Esophagus muscularis mucosa (tissue), 4 donors: ENCODE measurements around the gene HDAC4. TPM values are rescaled to one million over a fixed set of nuclear protein-coding genes. Genes with fewer than 3 reads are reported as not detected.

ENCODE experiments used
- DNase-seq: peaks from one replicate; pipeline ENCODE4 v3.0.0-alpha.2; 2017; ENCODE audit errors: extremely low spot score
- H3K27ac ChIP-seq, 4 donors: fragments of 200-600 bp; sonication (generic); replicated peaks in 1 of 4; 1 replicate in 3 of 4; 2 replicates in 1 of 4; pipeline ENCODE4 v1.5.1; 2016 to 2019; ENCODE audit warnings: mild to moderate bottlenecking in 1 of 4
- H3K27me3 ChIP-seq, 4 donors: fragments of 200-600 bp; sonication (generic); one replicate each; pipeline versions ENCODE4 v1.5.1 to v1.6.0; 2016 to 2019
- H3K36me3 ChIP-seq, 4 donors: fragments of 200-600 bp; sonication (generic); one replicate each; pipeline ENCODE4 v1.5.1; 2016 to 2019
- H3K4me1 ChIP-seq, 4 donors: fragments of 200-600 bp; sonication (generic); one replicate each; pipeline ENCODE4 v1.5.1; 2016 to 2019
- H3K4me3 ChIP-seq, 4 donors: fragments of 200-600 bp; sonication (generic); 1 replicate in 2 of 4; 2 replicates in 2 of 4; pipeline ENCODE4 v1.5.1; 2016 to 2019; ENCODE audit warnings: mild to moderate bottlenecking in 4 of 4, moderate library complexity in 1 of 4
- H3K9me3 ChIP-seq, 4 donors: fragments of 200-600 bp; sonication (generic); 1 replicate in 3 of 4; 2 replicates in 1 of 4; pipeline ENCODE4 v1.5.1; 2016 to 2019
- CTCF ChIP-seq, 3 experiments: fragments of 200-600 bp in 2 of 3; fragments of 450-650 bp in 1 of 3; sonication (generic) in 2 of 3; IDR thresholded peaks; one replicate each; pipeline ENCODE4 v1.5.1; 2017 to 2019; ENCODE audit warnings: antibody characterized with exemption in 3 of 3, mild to moderate bottlenecking in 2 of 3, moderate library complexity in 1 of 3
- EP300 ChIP-seq: sonication (generic); formaldehyde crosslinking; IDR thresholded peaks from one replicate; pipeline ENCODE4 v1.6.1; 2017; ENCODE audit warnings: antibody characterized with exemption
- POLR2A ChIP-seq: fragments of 450-650 bp; IDR thresholded peaks from one replicate; pipeline ENCODE4 v1.6.1; 2017; ENCODE audit warnings: antibody characterized with exemption, moderate library complexity, mild to moderate bottlenecking, low read depth
- POLR2AphosphoS5 ChIP-seq, 2 donors: sonication (generic); formaldehyde crosslinking; IDR thresholded peaks; one replicate each; pipeline ENCODE4 v1.6.1; 2017; ENCODE audit warnings: antibody characterized with exemption in 2 of 2
- WGBS: methylation state at CpG from one replicate; pipeline ENCODE4 v1.1.5; 2018; 5-methylcytosine and 5-hydroxymethylcytosine counted together
- intact Hi-C: fragments of 100-400 bp; cut with DNase I; formaldehyde crosslinking; loops from one replicate; pipeline ENCODE4 v1.15.1; 2023
- total RNA-seq, 4 donors: library from RNA; depleted of rRNA; stranded (reverse); fragments of >200 nt; gene quantifications; one replicate each; pipeline versions ENCODE4 v1.1.0 to v1.2.1, GENCODE V29; 2016

Gene HDAC4
- total RNA-seq, 4 donors from 2014 or later, result 59.4 to 119 (median 76.1) TPM

- no peak overlapping the region for H3K4me3 ChIP-seq
- WGBS, result 26% methylated on average over 12 of the region's 12 CpGs
- H3K9me3 ChIP-seq, result no peaks in the 10 kb centered on the region
- TF ChIP-seq POLR2A (no peak), POLR2AphosphoS5 (IDR thresholded peaks at IDR 0.05) (peak in 1 of 2 donors; percentile 22)
- H3K27me3 ChIP-seq, result no peaks in the 10 kb centered on the region
- intact Hi-C loops, result no loop called here
- no peak for DNase-seq
- peaks cover 21 to 69% (median 58%) of the 10 kb centered on the region in 4 donors for H3K4me1 ChIP-seq
- H3K27ac ChIP-seq, result peak overlapping the region; percentile 82 to 88 (median 84)
- peaks cover 0 to 59% (median 45%) of the 10 kb centered on the region in 4 donors for H3K36me3 ChIP-seq
Measured at GRCh38 chr2:239113171-239113570, 287.6 kb downstream of the HDAC4 start.

- Histone ChIP-seq H3K27me3 (no peaks in the 10 kb centered on the region), H3K36me3 (peaks cover 6 to 62% (median 54%) of the 10 kb centered on the region in 4 donors), H3K4me1 (peaks cover 21 to 69% (median 58%) of the 10 kb centered on the region in 4 donors), H3K4me3 (no peak overlapping the region), H3K9me3 (no peaks in the 10 kb centered on the region), H3K27ac (peak overlapping the region; percentile 82 to 88 (median 84))
- TF ChIP-seq POLR2AphosphoS5 (IDR thresholded peaks at IDR 0.05) (no peak), EP300 (no peak), CTCF (IDR thresholded peaks at IDR 0.05) (no peak), POLR2A (no peak)
- DNase-seq, result no peak
- intact Hi-C loops, result no loop called here
- 90% methylated on average over 12 of the region's 14 CpGs for WGBS
Measured at GRCh38 chr2:239112127-239112774, 288.6 kb downstream of the HDAC4 start.

- peak in 1 of 2 donors; percentile 27 for TF ChIP-seq POLR2AphosphoS5 (IDR thresholded peaks at IDR 0.05)
- TF ChIP-seq EP300, result no peak
- peak overlapping the region; percentile 82 to 88 (median 84) for H3K27ac ChIP-seq
- intact Hi-C loops, result no loop called here
- H3K4me1 ChIP-seq, result peaks cover 21 to 69% (median 58%) of the 10 kb centered on the region in 4 donors
- DNase-seq, result no peak
- no peaks in the 10 kb centered on the region for H3K27me3 ChIP-seq
- no peaks in the 10 kb centered on the region for H3K9me3 ChIP-seq
- 87% methylated on average over 26 of the region's 36 CpGs for WGBS
- H3K4me3 ChIP-seq, result no peak overlapping the region
- peaks cover 10 to 69% (median 61%) of the 10 kb centered on the region in 4 donors for H3K36me3 ChIP-seq
Measured at GRCh38 chr2:239111401-239112100, 289.3 kb downstream of the HDAC4 start.

GRCh38 chr2:239110595-239111048, 290.2 kb downstream of the HDAC4 start:
- Histone ChIP-seq H3K27me3 (no peaks in the 10 kb centered on the region), H3K27ac (peak overlapping the region; percentile 82 to 88 (median 84)), H3K4me3 (no peak overlapping the region), H3K9me3 (no peaks in the 10 kb centered on the region), H3K36me3 (peaks cover 10 to 78% (median 71%) of the 10 kb centered on the region in 4 donors), H3K4me1 (peaks cover 21 to 67% (median 61%) of the 10 kb centered on the region in 4 donors)
- intact Hi-C loops, result no loop called here
- peak; percentile 76 to 81 for TF ChIP-seq POLR2AphosphoS5 (IDR thresholded peaks at IDR 0.05)
- no peak for TF ChIP-seq POLR2A
- 54% methylated on average over 12 of the region's 14 CpGs for WGBS
- no peak for DNase-seq

- Histone ChIP-seq H3K27me3 (no peaks in the 10 kb centered on the region), H3K4me3 (no peak overlapping the region), H3K4me1 (peaks cover 21 to 61% (median 58%) of the 10 kb centered on the region in 4 donors), H3K36me3 (peaks cover 10 to 82% (median 74%) of the 10 kb centered on the region in 4 donors), H3K9me3 (no peaks in the 10 kb centered on the region), H3K27ac (peak overlapping the region; percentile 82 to 88 (median 84))
- intact Hi-C loops, result no loop called here
- no peak for DNase-seq
- 84% methylated on average over 14 of the region's 14 CpGs for WGBS
- TF ChIP-seq EP300 (no peak), POLR2AphosphoS5 (IDR thresholded peaks at IDR 0.05) (peak in 1 of 2 donors; percentile 16)
Measured at GRCh38 chr2:239109928-239110545, 290.8 kb downstream of the HDAC4 start.

GRCh38 chr2:239109041-239109927, 291.5 kb downstream of the HDAC4 start:
- Histone ChIP-seq H3K4me1 (peaks cover 15 to 54% (median 50%) of the 10 kb centered on the region in 4 donors), H3K36me3 (peaks cover 10 to 83% (median 79%) of the 10 kb centered on the region in 4 donors), H3K27ac (peak overlapping the region; percentile 82 to 88 (median 84)), H3K4me3 (no peak overlapping the region), H3K9me3 (no peaks in the 10 kb centered on the region), H3K27me3 (no peaks in the 10 kb centered on the region)
- WGBS, result 89% methylated on average over 14 of the region's 19 CpGs
- no peak for DNase-seq
- intact Hi-C loops, result no loop called here
- TF ChIP-seq EP300, result no peak
- peak in 1 of 2 donors; percentile 10 for TF ChIP-seq POLR2AphosphoS5 (IDR thresholded peaks at IDR 0.05)
